NCI-H1436 (cell line): ENCODE data around the gene RIPK4.
A peak's percentile ranks its signal among the peaks of the same experiment; 100 is the strongest.
"Not testable (repeated sequence)": the region's sequence is repeated elsewhere in the genome, so short reads cannot be mapped to it uniquely, and the experiment has no call there.

Experiments used
- DNase-seq: peaks from one replicate; lab custom pipeline; 2025; lab: John Stamatoyannopoulos, UW

The RIPK4 gene

DNA sequence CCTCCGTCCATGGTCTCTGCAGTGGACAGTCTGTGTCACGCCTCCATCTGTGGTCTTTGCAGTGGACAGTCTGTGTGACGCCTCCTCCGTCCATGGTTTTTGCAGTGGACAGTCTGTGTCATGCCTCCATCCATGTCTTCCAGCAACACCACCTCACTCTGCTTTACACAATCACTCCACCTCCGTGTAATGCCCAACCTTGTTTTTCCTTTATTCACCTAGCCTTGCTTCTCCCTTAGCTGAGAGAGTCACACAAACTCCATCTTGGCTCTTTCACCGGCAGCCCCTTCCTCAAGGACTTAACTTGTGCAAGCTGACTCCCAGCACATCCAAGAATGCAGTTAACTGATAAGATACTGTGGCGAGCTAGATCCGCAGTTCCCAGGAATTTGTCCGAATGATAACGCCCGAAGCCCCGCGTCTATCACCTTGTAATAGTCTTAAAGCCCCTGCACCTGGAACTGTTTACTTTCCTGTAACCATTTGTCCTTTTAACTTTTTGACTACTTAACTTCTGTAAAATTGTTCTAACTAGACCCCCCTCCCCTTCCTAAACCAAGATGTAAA, 52.5 kb downstream of the RIPK4 start:
- not testable (repeated sequence) for DNase-seq

- no peak for DNase-seq
Observed at GRCh38 chr21:41713495-41714281, 53.2 kb downstream of the RIPK4 start.

GRCh38 chr21:41712730-41713129, 54.1 kb downstream of the RIPK4 start:
- no peak for DNase-seq

DNA sequence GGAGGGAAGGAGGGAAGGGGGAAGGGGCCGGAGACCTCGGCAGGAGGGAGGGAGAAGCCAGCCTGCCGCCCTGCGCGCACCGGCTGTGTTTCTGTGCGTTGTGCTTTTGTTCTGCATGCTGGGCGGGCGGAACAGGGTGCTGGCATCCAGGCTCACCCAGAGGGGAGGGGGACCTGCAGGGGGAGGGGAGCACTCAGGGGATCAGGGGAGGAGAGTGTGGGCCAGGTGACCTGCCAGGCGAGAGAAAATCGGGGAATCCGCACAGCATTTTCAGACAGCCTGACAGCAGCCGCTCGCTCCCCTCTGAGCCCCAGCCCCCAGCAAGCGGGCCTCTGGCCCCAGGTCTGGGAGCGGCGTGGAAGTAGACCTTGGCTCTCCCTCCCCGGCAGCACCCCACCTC, 54.7 kb downstream of the RIPK4 start:
- DNase-seq = no peak

DNA sequence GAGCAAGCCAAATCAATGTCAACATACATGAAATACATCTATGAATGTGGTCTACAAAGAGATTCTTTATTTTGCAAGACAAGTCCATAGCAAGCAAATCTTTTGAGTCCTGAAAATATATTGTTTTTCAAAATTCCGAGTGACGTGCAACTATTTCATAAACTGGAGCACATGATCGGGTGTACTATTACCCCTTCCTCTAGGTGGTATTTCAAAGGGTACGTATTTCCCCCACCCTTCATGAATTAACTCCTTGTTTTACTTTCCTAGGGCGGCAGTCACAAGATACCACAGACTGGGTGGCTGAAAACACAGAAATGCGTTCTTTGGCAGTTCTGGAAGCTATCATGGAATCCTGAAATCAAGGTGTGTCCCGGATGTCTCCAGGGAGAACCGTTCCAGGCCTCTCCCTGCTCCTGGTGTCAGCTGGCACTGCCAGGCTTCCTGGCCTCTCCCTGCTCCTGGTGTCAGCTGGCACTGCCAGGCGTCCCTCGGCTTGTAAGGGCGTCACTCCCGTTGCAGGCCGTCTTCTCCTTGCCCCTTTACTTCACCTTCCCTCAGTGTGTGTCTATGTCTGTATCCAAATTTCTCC, 55.3 kb downstream of the RIPK4 start:
- DNase-seq = no peak

DNA sequence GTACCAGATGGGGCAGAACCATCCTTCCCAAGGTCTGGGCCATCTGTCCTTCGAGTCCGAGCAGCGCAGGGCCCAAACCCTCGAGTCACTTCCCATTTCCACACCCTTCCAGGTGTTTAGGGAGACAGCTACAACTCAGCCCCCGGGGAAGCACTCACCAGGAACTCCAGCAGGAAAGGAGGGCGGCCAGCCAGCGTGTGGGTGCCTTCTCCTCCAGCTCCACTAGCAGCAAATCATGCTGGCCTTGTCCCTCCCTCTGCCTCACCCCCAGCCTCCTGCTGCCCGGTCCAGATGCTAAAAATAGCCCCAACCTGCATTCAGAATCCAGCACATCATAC, 56.1 kb downstream of the RIPK4 start:
- no peak for DNase-seq

DNA sequence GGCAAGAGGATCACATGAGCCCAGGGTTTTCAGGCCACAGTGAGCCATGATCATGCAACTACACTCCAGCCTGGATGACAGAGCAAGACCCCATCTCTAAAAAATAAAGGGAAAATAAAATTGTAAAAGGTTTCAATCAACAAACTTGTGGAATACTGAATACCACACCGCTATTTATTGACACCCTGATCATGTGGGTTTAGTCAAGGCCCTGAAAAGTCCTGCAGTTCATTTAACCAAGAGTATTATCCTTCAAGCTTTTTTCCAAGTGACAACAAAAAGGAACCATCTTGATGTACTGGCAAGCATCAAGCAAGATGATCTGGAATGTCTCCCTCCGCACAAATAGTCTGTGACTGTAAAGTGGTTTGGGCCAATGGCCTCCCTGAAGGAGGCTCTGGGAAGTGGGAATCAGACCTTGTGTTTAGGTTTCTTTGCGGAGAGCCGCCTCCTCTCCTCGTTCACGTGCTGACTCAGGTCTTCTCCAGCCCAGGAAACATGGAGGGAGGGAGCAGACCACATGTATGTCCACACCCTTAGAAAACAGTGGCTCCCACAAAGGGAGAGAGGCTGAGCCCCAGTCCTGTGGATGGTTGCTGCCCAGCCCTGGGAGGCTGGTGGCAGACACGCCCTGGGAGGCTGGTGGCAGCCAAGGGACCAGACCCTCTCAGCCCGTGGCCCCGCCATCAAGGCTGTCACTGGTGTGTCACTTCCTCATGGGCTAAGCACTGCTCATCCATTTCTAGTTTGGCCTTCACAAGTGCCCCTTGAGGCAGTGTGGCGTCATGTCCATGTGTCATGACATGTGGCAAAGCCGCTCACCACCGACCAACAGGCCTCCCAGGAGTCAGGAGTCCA, 56.7 kb downstream of the RIPK4 start:
- DNase-seq = no peak

DNA sequence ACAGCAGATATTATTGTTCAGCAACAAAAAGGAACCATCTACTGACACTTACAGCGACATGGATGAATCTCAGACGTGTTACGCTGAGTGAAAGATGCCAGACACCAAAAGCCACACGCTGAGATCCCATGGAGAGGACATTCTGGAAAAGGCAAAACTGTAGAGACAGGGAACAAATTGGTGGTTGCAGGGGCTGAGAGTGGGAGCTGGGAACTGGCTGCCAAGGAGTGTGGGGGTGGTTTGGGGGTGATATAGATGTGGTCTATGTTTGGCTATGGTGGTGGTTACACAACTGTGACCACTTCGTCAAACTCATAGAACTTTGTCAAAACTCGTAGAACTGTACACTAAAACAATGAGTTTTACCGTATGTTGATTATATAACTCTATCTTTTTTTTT, 57.7 kb downstream of the RIPK4 start:
- no peak for DNase-seq

GRCh38 chr21:41707960-41708330, 58.9 kb downstream of the RIPK4 start:
- no peak for DNase-seq

DNA sequence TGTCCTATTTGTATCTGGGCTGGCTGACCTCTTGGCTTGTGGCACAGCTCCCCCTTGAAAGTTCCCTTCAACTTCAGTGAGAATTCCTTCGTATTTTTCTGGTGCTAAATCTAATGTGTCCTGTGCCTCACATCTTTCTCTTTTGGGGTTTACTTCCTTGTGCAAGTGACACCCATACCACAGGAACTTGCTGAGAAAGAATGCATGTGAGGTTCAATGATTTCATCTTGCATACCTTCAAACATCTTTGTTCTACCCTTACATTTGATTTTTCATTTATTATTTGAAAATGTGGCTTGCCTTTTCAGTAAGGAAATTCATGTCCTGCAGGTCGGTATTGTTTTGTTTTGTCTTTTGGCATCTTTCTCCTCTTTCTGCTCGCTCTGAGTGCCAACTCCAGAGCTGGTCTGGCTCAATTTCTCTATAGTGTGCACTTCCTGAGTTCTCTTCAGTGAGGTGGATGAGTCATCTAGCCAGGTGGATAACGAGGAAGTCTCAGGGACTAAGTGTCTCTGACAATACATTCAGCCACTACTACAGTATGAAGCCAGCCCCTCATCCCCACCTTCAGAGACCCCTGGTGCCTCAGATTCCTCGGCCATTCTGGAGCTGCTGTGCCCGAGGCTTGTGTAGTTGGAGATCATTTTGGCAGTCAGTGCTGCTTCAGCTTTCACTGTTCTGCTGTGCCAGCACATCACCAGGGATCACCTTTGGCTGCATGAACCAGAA, 59.5 kb downstream of the RIPK4 start:
- DNase-seq = no peak

GRCh38 chr21:41706678-41707077, 60.2 kb downstream of the RIPK4 start:
- DNase-seq = no peak

DNA sequence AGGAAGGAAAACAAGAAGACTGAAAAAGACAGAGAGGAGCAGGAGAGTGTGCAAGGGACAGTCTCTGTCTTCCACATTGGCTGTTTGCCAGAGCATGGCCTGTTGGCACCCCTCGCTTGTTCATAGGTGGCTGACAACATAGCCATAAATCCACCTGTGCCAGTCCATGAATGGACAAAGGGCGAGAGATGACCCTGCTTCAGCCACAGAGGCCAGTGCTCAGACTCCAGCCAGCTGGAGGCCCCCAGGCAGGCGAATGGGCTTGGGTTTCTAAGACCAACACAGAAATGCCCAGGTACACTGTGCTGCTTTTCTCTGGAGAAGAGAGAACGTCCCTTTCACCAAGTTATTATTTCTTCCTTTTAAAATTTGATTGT, 60.6 kb downstream of the RIPK4 start:
- DNase-seq = no peak

GRCh38 chr21:41705546-41706262, 61.1 kb downstream of the RIPK4 start:
- no peak for DNase-seq

DNA sequence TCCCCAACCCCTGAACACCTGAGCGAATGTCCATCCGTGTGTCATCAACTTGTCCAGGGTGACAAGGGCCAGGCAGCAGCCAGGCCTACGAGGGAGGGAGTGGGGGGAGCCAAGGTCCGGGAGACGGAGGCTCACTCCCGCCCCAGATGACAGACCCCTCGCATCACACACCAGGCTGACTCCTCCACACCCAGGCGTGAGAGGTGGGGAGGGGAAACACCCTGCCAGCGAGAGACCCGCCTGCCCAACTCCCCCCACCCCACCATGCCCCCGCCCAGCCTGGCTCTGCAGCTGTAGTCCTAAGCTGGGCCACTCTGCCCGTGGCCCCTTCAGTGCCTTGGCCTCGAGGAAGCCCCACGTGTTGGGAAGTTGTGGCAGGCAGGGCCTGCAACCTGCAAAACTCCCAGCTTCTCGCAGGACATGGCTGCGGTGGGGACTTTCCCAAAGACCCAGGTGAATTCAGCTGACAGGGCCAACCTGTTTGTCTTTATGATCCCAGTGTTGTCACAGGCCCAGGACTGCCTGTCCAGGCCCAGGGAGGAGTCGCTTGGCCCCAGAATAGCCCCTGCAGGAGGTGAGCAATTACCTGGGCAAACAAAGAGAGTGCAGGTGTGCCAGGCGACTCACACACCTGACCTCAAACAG, 62.9 kb downstream of the RIPK4 start:
- no peak for DNase-seq

DNA sequence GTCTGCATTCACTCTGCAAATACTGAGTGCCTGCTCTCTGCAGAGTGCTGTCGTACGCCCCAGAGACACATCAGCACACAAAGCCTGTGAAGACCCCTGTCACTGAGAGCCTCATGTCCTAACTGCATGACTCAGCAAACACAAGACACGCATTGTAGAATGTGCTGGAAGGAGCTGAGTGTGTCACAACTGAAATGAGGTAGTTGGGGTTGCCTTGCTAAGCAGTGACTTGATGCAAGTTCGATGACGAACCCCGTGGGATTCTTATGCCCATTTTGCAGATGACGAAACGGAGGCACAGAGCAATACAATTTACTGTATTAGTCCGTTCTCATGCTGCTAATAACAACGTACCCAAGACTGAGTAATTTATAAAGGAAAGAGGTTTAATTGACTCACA, 65.1 kb downstream of the RIPK4 start:
- DNase-seq = no peak

GRCh38 chr21:41699311-41699710, 67.5 kb downstream of the RIPK4 start:
- no peak for DNase-seq

GRCh38 chr21:41698071-41698470, 68.8 kb downstream of the RIPK4 start:
- no peak for DNase-seq

- peak; percentile 27 for DNase-seq
Observed at GRCh38 chr21:41695513-41695912, 71.3 kb downstream of the RIPK4 start.

- DNase-seq = not testable (repeated sequence)
Observed at GRCh38 chr21:41694042-41694441, 72.8 kb downstream of the RIPK4 start.

DNA sequence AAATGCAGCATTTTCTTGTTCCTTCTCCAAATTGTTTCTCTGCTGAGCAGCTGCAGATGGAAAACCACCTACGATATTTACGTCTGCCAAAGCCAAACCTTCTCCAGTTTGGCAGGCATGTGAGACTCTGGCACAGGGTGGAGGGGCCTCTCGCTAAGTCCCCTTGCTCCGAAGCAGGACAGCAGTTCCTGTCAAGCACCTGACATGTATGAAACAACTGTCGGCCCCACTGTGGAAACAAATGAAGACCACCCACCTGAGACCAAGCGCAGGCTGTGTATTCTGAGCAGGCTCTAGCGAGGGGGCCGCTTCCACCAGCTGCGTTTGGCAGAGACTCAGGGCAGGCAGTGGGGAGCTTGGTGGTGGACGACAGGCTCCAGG, 74.7 kb downstream of the RIPK4 start:
- DNase-seq = no peak
